ENCODE data around the gene XPNPEP3.

Gene XPNPEP3

GRCh38 chr22:40950962-40951794, 94.2 kb downstream of the XPNPEP3 start, which contains the start of gene RBX1:
RBX1 (plus strand) TSS chr22:40951378; CDS start chr22:40951399, 21 bp downstream.
- DNase-seq (ENCODE audit: low read depth) = peak; percentile 96

GRCh38 chr22:40951795-40952605, 95.1 kb downstream of the XPNPEP3 start:
- DNase-seq (ENCODE audit: low read depth) = no peak

GRCh38 chr22:40953471-40953870, 96.5 kb downstream of the XPNPEP3 start:
- DNase-seq (ENCODE audit: low read depth) = no peak

GRCh38 chr22:40954113-40954512, 97.2 kb downstream of the XPNPEP3 start:
- DNase-seq (ENCODE audit: low read depth) = no peak

GRCh38 chr22:40955571-40955970, 98.6 kb downstream of the XPNPEP3 start:
- DNase-seq (ENCODE audit: low read depth) = no peak

DNA sequence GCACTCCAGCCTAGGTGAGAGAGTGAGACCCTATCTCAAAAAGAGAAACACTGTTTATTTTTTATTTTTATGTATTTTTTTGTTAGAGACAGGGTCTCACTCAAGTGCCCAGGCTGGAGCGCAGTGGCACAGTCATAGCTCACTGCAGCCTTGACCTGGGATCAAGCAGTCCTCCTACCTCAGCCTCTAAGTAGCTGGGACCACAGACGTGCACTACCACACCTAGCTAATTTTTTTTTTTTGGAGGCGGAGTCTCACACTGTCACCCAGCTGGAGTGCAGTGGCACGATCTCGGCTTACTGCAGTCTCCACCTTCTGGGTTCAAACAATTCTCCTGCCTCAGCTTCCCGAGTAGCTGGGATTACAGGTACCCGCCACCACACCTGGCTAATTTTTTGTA, 100.7 kb downstream of the XPNPEP3 start:
- DNase-seq (ENCODE audit: low read depth) = no peak

- DNase-seq (ENCODE audit: low read depth) = no peak
Measured at GRCh38 chr22:40958299-40958698, 101.4 kb downstream of the XPNPEP3 start.

GRCh38 chr22:40960145-40960544, 103.2 kb downstream of the XPNPEP3 start:
- DNase-seq (ENCODE audit: low read depth) = no peak

DNA sequence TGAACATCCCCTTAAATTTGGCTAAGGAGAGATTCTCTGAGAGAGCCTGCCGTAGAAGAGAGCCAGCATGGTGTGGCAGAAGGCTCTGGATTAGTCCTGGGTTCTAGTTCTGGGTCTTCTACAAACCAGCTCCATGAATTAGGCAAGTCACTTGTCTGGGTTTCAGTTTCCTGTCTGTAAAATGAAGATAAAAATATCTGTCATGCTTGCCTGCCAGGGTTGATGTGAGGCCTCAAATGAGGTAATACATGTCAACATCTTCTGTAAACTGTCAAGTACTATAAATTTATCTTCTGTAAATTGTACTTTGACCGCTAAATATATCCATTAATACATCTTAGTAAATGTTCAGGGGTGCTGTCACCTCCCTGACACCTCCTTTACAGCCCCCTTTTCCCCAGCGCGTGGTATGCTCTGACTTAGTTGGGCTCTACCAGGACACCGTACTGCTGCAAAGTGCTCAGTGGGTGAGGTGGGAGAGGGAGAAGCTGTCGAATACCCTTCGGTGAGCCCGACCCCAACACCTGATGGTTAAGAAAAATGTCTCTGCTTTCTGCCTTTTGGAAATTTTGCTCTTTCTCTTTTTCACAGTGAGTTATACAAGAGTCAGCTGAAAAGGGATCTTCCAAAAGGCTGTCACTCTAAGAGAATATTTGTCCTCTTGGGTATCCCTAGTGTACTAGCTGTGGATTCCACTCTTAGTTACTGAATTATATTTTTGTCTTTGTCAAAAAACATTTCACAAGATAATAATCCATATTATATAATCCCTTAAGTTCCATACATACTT, 109.2 kb downstream of the XPNPEP3 start:
- no peak for DNase-seq (ENCODE audit: low read depth)

DNA sequence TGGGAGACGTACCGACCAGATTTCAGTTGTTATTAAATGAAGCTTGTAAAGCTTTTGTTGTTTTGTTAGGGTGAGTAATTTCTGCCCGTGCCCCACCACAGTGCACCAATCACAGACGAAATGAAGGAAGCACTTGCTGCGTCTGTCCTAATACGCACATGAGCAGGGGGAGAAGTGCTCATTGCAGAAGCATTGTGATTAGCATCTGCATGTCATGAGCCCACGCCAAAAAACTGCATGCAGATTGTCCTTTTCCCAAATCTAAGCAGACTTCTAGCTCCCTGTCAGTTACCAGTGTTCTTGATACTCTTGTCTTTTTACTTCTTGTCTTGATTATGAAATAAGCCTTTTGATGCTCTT, 109.8 kb downstream of the XPNPEP3 start:
- DNase-seq (ENCODE audit: low read depth) = no peak

DNA sequence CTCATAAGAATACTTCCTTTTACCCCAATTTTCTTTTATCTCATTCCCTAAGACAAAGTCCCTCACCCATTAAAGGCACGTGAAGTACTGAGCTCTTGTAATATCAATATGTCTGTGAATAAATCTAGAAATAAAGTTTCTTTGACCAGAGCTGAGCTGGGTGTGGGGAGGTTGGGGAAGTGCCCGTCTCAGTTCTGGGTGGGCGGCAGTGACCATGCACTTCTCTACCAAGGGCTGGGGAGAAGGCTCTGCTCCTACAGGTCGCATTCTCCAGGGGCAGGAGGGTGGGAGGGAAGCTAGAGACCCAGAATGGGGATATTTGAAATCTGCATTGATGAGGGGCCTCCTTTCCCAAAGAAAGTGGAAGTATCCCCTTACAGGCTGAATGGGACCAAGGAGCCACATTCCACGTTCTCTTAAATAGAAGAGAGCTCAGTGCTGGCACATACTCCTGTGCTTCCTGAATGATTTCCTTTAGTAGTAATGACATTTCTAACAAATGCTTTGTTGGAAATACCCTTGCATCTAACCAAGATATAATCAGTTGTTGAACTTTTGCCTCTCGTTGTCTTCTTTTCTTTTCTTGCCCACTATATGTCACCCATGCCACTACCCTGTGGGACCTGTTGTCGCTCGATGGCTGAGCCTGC, 110.3 kb downstream of the XPNPEP3 start:
- no peak for DNase-seq (ENCODE audit: low read depth)

GRCh38 chr22:40972587-40972986, 115.6 kb downstream of the XPNPEP3 start:
- DNase-seq (ENCODE audit: low read depth) = no peak

DNA sequence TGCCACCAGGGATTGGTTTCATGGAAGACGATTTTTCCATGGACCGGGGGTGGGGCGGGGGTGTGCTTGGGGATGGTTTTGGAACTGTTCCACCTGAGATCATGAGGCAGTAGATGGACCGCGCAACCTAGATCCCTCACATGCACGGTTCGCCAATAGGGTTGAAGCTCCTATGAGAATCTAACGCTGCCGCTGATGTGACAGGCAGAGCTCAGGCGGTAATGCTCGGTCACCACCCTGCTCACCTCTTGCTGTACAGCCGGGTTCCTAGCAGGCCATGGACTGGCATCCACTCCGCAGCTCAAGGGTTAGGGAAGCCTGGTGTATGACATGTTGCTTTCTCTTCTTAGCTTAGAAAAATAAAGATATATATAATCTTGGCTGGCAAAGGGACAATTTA, 116.2 kb downstream of the XPNPEP3 start:
- no peak for DNase-seq (ENCODE audit: low read depth)

GRCh38 chr22:40975366-40975765, 118.4 kb downstream of the XPNPEP3 start:
- no peak for DNase-seq (ENCODE audit: low read depth)

- DNase-seq (ENCODE audit: low read depth) = no peak
Measured at GRCh38 chr22:40976866-40977700, 120.1 kb downstream of the XPNPEP3 start.

- no peak for DNase-seq (ENCODE audit: low read depth)
Measured at GRCh38 chr22:40979198-40979597, 122.2 kb downstream of the XPNPEP3 start.

DNA sequence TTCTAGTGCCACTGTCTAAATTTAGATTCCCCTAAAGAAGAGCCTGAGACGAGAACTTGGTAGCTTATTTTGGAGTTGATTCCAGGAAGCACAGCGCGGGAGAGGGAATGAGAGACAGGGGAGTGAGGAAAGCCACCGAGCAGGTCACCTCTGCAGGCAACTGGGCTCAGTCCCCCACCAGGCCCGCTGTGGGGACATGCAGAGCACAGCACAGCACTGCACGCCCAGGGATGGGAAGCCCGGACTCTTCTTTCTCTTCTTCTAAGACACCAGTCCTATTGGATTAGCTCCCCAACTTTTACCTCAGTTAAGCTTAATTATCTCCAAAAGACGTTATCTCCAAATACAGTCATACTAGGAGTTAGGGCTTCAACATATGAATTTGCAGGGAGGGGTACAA, 122.9 kb downstream of the XPNPEP3 start:
- no peak for DNase-seq (ENCODE audit: low read depth)
